ENCODE results near the gene KCNQ4. TPM values are rescaled to one million over a fixed set of nuclear protein-coding genes. Genes with fewer than 3 reads are reported as not detected.

Gene KCNQ4
- total and polyA plus RNA-seq, 2 donors (not counting 1 experiment from before 2014, with no cell fraction given) = 0.16 to 0.20 TPM

DNA sequence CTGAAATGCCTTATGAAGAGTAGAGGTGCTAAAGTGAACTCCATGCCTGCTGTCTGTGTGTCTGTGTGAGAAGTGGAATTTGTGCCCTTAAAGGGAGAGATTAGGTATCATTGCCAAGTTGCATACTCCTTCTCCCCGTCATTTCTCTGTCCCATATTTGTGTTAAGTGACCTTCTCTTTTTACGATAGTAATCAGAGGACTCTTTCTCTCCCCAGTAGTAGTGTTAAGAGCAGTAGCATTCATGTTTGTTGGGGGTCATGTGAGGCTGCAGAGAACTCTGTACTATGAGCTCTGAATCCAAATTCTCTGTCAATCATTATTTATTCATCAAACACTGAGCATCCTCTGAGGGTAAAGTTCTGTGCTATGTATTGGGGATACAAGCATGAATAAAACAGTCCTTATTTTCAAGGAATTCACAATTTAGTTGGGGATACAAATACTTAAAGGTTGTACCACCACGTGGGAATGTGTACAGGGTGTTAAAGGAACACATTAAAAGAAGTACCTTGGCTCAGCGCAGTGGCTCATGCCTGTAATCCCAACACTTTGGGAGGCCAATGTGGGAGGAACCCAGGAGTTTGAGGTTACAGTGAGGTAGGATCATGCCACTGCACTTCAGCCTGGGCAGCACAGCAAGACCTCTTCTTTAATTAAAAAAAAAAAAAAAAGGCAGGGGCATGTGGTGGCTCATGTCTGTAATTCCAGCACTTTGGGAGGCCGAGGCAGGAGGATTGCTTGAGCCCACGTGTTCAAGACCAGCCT lies 24.8 kb upstream of the KCNQ4 start:
- Histone ChIP-seq H3K4me2 (replicated peaks; ENCODE audit: low read depth, low read length, poor library complexity, severe bottlenecking) (no peak overlapping the region), H4K20me1 (ENCODE audit: control insufficient read depth, insufficient read depth, low read length, poor library complexity, severe bottlenecking) (peaks cover 37% of the 10 kb centered on the region), H3K79me2 (ENCODE audit: control insufficient read depth, insufficient read depth, low read length) (peaks cover 6% of the 10 kb centered on the region), H3K27ac (ENCODE audit: low read length in 2 of 2) (no peak overlapping the region), H3K36me3 (replicated peaks in 1 of 2; ENCODE audit: control extremely low read depth in 1 of 2, control insufficient read depth in 1 of 2, extremely low read depth in 1 of 2, insufficient read depth in 2 of 2, low read length in 1 of 2) (peaks cover 7 to 96% of the 10 kb centered on the region in 2 experiments), H3K9ac (ENCODE audit: low read length) (no peak overlapping the region), H2AFZ (ENCODE audit: insufficient read depth, low read depth, low read length, poor library complexity, severe bottlenecking) (no peak overlapping the region), H3K27me3 (replicated peaks in 1 of 4; ENCODE audit: control extremely low read depth in 1 of 4, control insufficient read depth in 3 of 4, insufficient read depth in 4 of 4, low read length in 3 of 4) (no peaks in the 10 kb centered on the region), H3K4me1 (ENCODE audit: control insufficient read depth in 2 of 2, insufficient read depth in 2 of 2, low read length in 2 of 2) (peaks cover 3 to 19% of the 10 kb centered on the region in 2 donors), H3K9me3 (ENCODE audit: control extremely low read depth in 1 of 3, control insufficient read depth in 2 of 3, insufficient read depth in 1 of 3, low read length in 2 of 3) (no peaks in the 10 kb centered on the region), H3K4me3 (ENCODE audit: control extremely low read depth in 1 of 5, extremely low read depth in 1 of 5, insufficient read depth in 1 of 5, low read depth in 2 of 5, low read length in 4 of 5) (no peak overlapping the region)
- ChIA-PET CTCF (interaction anchor here (0.7 to 6.7 kb wide), 2 partner anchors 15 to 1311 kb away, joined by 3 to 40 read pairs; no protein-coding TSS in a partner anchor), POLR2A (no interaction called here)
- no peak for DNase-seq
- ATAC-seq (ENCODE audit: low read depth) = no peak
- Mint-ChIP-seq H3K4me3 (no peak overlapping the region), H3K9me3 (ENCODE audit: insufficient read depth) (no peaks in the 10 kb centered on the region), H3K4me1 (peaks cover 26% of the 10 kb centered on the region), H3K27me3 (no peaks in the 10 kb centered on the region), H3K27ac (no peak overlapping the region)
- intact Hi-C loops (cut with micrococcal nuclease) = no loop called here
- WGBS (ENCODE audit: insufficient coverage) = 100% methylated on average over 2 of the region's 6 CpGs
- no peak for TF ChIP-seq EZH2 (IDR thresholded peaks at IDR 0.05; ENCODE audit: borderline replicate concordance, insufficient read depth, low read depth, low read length, poor library complexity, severe bottlenecking)
- TF ChIP-seq, protein P1, sequence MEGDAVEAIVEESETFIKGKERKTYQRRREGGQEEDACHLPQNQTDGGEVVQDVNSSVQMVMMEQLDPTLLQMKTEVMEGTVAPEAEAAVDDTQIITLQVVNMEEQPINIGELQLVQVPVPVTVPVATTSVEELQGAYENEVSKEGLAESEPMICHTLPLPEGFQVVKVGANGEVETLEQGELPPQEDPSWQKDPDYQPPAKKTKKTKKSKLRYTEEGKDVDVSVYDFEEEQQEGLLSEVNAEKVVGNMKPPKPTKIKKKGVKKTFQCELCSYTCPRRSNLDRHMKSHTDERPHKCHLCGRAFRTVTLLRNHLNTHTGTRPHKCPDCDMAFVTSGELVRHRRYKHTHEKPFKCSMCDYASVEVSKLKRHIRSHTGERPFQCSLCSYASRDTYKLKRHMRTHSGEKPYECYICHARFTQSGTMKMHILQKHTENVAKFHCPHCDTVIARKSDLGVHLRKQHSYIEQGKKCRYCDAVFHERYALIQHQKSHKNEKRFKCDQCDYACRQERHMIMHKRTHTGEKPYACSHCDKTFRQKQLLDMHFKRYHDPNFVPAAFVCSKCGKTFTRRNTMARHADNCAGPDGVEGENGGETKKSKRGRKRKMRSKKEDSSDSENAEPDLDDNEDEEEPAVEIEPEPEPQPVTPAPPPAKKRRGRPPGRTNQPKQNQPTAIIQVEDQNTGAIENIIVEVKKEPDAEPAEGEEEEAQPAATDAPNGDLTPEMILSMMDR (IDR thresholded peaks at IDR 0.05) = no peak

DNA sequence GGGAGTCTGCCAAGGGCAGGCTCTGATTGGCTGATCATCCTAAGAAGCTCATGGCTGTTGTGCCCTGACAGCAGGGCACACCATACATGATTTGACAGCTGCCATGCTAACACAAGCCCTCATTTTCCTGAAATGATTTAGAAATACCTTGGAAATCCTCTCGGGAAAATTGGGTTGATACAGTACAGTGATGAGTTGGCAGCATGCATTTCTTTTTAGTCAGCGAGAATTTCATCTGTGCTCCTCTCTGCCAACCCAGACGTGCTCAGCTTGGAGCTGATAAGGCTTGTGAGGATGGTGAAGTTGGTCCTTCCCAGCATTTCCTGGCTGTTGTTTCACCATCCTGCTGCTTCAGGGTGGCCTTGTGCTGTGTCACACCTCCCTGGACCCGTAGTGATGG lies 22.6 kb upstream of the KCNQ4 start:
- intact Hi-C loops (cut with micrococcal nuclease) = no loop called here
- CTCF ChIA-PET = interaction anchor here (0.8 kb wide), 1 partner anchor 14 kb away, joined by 3 read pairs; no protein-coding TSS in a partner anchor

More for the DNA sequence above, 22.6 kb upstream of the KCNQ4 start:
- WGBS (ENCODE audit: insufficient coverage) = 83% methylated on average over 4 of the region's 4 CpGs
- Mint-ChIP-seq H3K4me3 (no peak overlapping the region), H3K27ac (no peak overlapping the region), H3K27me3 (no peaks in the 10 kb centered on the region), H3K9me3 (ENCODE audit: insufficient read depth) (no peaks in the 10 kb centered on the region), H3K4me1 (peaks cover 33% of the 10 kb centered on the region)
- peaks cover 15 to 96% of the 10 kb centered on the region in 2 experiments for H3K36me3 ChIP-seq (replicated peaks in 1 of 2; ENCODE audit: control extremely low read depth in 1 of 2, control insufficient read depth in 1 of 2, extremely low read depth in 1 of 2, insufficient read depth in 2 of 2, low read length in 1 of 2)
- H2AFZ ChIP-seq (ENCODE audit: insufficient read depth, low read depth, low read length, poor library complexity, severe bottlenecking) = no peak overlapping the region
- ATAC-seq (ENCODE audit: low read depth) (no peak), DNase-seq (no peak)
- peaks cover 6% of the 10 kb centered on the region for H3K79me2 ChIP-seq (ENCODE audit: control insufficient read depth, insufficient read depth, low read length)
- H3K4me2 ChIP-seq (replicated peaks; ENCODE audit: low read depth, low read length, poor library complexity, severe bottlenecking) = no peak overlapping the region
- TF ChIP-seq EZH2 (IDR thresholded peaks at IDR 0.05; ENCODE audit: borderline replicate concordance, insufficient read depth, low read depth, low read length, poor library complexity, severe bottlenecking) = no peak
- TF ChIP-seq, protein P1 (IDR thresholded peaks at IDR 0.05) = no peak
- no peak overlapping the region for H3K27ac ChIP-seq (ENCODE audit: low read length in 2 of 2)
- no peak overlapping the region for H3K4me3 ChIP-seq (ENCODE audit: control extremely low read depth in 1 of 5, extremely low read depth in 1 of 5, insufficient read depth in 1 of 5, low read depth in 2 of 5, low read length in 4 of 5)
- no peaks in the 10 kb centered on the region for H3K9me3 ChIP-seq (ENCODE audit: control extremely low read depth in 1 of 3, control insufficient read depth in 2 of 3, insufficient read depth in 1 of 3, low read length in 2 of 3)
- H4K20me1 ChIP-seq (ENCODE audit: control insufficient read depth, insufficient read depth, low read length, poor library complexity, severe bottlenecking) = peaks cover 22% of the 10 kb centered on the region
- POLR2A ChIA-PET = no interaction called here
- no peak overlapping the region for H3K9ac ChIP-seq (ENCODE audit: low read length)
- no peaks in the 10 kb centered on the region for H3K27me3 ChIP-seq (replicated peaks in 1 of 4; ENCODE audit: control extremely low read depth in 1 of 4, control insufficient read depth in 3 of 4, insufficient read depth in 4 of 4, low read length in 3 of 4)
- peaks cover 8 to 26% of the 10 kb centered on the region in 2 donors for H3K4me1 ChIP-seq (ENCODE audit: control insufficient read depth in 2 of 2, insufficient read depth in 2 of 2, low read length in 2 of 2)

Data from B cell (primary cell).